Measurements from ENCODE around the gene PRKCE. TPM values are rescaled to one million over a fixed set of nuclear protein-coding genes. Genes with fewer than 3 reads are reported as not detected.

PRKCE gene
- total and polyA plus RNA-seq, 3 donors from 2014 or later: 27.4 to 35.8 (median 33.1) TPM

GRCh38 chr2:45905632-45905958 is 254.1 kb downstream of the PRKCE start:
- 87 to 96% methylated on average over 4 to 5 of the region's 5 CpGs for WGBS, 2 donors
- no peak for DNase-seq
- Histone ChIP-seq H3K4me3 (no peak overlapping the region), H3K27ac (no peak overlapping the region), H3K36me3 (ENCODE audit: low read depth, missing control alignments) (no peaks in the 10 kb centered on the region), H3K9me3 (no peaks in the 10 kb centered on the region), H3K4me1 (no peaks in the 10 kb centered on the region), H3K27me3 (no peaks in the 10 kb centered on the region)
- intact Hi-C loops (cut with DNase I; ENCODE audit: low total_unique reads): no loop called here
- TF ChIP-seq CTCF (IDR thresholded peaks at IDR 0.05) (no peak), POLR2A (IDR thresholded peaks at IDR 0.05) (no peak)

- H3K4me1 ChIP-seq: no peaks in the 10 kb centered on the region
- 93 to 96% methylated on average over 8 to 9 of the region's 9 CpGs for WGBS, 2 donors
- H3K9me3 ChIP-seq: no peaks in the 10 kb centered on the region
- no peak for DNase-seq
- no peaks in the 10 kb centered on the region for H3K27me3 ChIP-seq
- intact Hi-C loops (cut with DNase I; ENCODE audit: low total_unique reads): no loop called here
- TF ChIP-seq CTCF (IDR thresholded peaks at IDR 0.05): no peak
- no peak for TF ChIP-seq POLR2A (IDR thresholded peaks at IDR 0.05)
- no peak overlapping the region for H3K27ac ChIP-seq
- H3K4me3 ChIP-seq: no peak overlapping the region
- no peaks in the 10 kb centered on the region for H3K36me3 ChIP-seq (ENCODE audit: low read depth, missing control alignments)
Measured at GRCh38 chr2:45907592-45907991, 256.1 kb downstream of the PRKCE start.

- H3K36me3 ChIP-seq (ENCODE audit: low read depth, missing control alignments): no peaks in the 10 kb centered on the region
- intact Hi-C loops (cut with DNase I; ENCODE audit: low total_unique reads): no loop called here
- no peaks in the 10 kb centered on the region for H3K27me3 ChIP-seq
- no peak for TF ChIP-seq CTCF (IDR thresholded peaks at IDR 0.05)
- TF ChIP-seq POLR2A (IDR thresholded peaks at IDR 0.05): no peak
- H3K4me3 ChIP-seq: no peak overlapping the region
- no peaks in the 10 kb centered on the region for H3K4me1 ChIP-seq
- H3K27ac ChIP-seq: no peak overlapping the region
- H3K9me3 ChIP-seq: no peaks in the 10 kb centered on the region
- 84 to 85% methylated on average over 12 of the region's 12 CpGs for WGBS, 2 donors
- DNase-seq: no peak
Measured at GRCh38 chr2:45908316-45909170, 257.1 kb downstream of the PRKCE start.

- Histone ChIP-seq H3K36me3 (ENCODE audit: low read depth, missing control alignments) (no peaks in the 10 kb centered on the region), H3K4me3 (no peak overlapping the region), H3K27ac (no peak overlapping the region), H3K9me3 (no peaks in the 10 kb centered on the region), H3K4me1 (no peaks in the 10 kb centered on the region), H3K27me3 (no peaks in the 10 kb centered on the region)
- DNase-seq: no peak
- 89 to 94% methylated on average over 3 of the region's 3 CpGs for WGBS, 2 donors
- TF ChIP-seq POLR2A (IDR thresholded peaks at IDR 0.05): no peak
- no peak for TF ChIP-seq CTCF (IDR thresholded peaks at IDR 0.05)
- intact Hi-C loops (cut with DNase I; ENCODE audit: low total_unique reads): no loop called here
Measured at GRCh38 chr2:45909171-45909565, 257.7 kb downstream of the PRKCE start.

GRCh38 chr2:45909677-45910191 is 258.3 kb downstream of the PRKCE start:
- Histone ChIP-seq H3K27ac (no peak overlapping the region), H3K36me3 (ENCODE audit: low read depth, missing control alignments) (no peaks in the 10 kb centered on the region), H3K4me3 (no peak overlapping the region), H3K4me1 (no peaks in the 10 kb centered on the region), H3K9me3 (no peaks in the 10 kb centered on the region), H3K27me3 (no peaks in the 10 kb centered on the region)
- no peak for DNase-seq
- no peak for TF ChIP-seq CTCF (IDR thresholded peaks at IDR 0.05)
- TF ChIP-seq POLR2A (IDR thresholded peaks at IDR 0.05): no peak
- 80 to 85% methylated on average over 5 of the region's 5 CpGs for WGBS, 2 donors
- intact Hi-C loops (cut with DNase I; ENCODE audit: low total_unique reads): no loop called here
